ENCODE results near the gene KDM3A. TPM values are rescaled to one million over a fixed set of nuclear protein-coding genes. Genes with fewer than 3 reads are reported as not detected.

KDM3A gene
- total RNA-seq = 100 to 1,000 TPM; 110 to 130 TPM

DNA sequence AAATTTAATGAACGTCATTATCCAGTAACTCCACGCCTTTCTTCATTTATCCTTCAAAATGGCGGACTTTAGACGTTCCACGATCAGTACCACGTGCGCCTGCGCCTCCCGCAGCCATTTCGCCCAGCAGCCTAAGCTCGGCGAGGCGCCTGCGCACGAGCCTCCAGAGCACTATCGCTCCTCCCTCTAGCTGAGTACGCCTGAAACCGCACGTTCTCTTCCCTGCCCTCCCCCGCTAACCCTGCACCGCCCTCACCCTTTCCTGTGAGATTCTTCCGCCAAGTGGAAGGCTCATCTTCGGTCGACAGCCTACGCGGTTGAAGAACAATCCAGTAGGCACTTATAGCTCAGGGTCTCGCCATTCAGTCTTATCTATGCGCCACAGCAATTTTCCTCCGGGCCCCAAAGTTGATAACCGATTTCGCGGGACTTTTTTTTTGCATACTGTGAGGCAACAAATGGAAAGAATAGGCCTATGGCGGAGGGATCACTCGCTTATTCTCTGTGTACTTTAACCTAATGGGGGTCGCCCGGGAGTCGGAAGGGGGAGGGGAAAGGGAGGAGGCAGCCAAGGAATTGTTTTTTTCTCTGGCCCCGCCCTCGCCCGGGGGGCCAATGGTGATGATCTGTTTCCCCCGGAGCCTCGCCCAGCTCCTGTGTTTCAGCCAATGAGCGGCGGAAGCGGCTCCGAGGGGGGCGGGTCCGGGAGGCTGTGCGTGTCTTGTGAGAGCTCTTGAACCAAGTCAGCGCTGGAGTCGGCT, at the start of gene KDM3A:
Gene KDM3A, plus strand, starts transcription at position 741 of the 761 bp plus-strand sequence. CDS start 677 bp downstream, outside the sequence.

Other genes starting within 250 kb of the KDM3A start
- 100 to 1,000 TPM; 137 to 142 TPM for gene IMMT, start 245.9 kb upstream of the KDM3A start, total RNA-seq
- 10 to 100 TPM; 43.0 to 46.0 TPM for gene MRPL35, start 241.9 kb upstream of the KDM3A start, total RNA-seq
- gene REEP1, start 103.7 kb upstream of the KDM3A start, total RNA-seq = under 1 TPM; 0.28 to 0.39 TPM
- 10 to 100 TPM; 49.8 to 55.3 TPM for gene CHMP3, start 122.1 kb downstream of the KDM3A start, total RNA-seq
- gene RNF103, start 182.5 kb downstream of the KDM3A start, total RNA-seq = 10 to 100 TPM; 13.9 to 14.1 TPM